Astrocyte of the hippocampus (primary cell): ENCODE data around the gene SUCLG2.
"Not testable (repeated sequence)": the region's sequence is repeated elsewhere in the genome, so short reads cannot be mapped to it uniquely, and the experiment has no call there.

Experiments
- DNase-seq: peaks from one replicate; pipeline ENCODE4 v3.0.0; 2011; ENCODE audit warnings: low read depth, low spot score

Gene SUCLG2

GRCh38 chr3:67608034-67608433 lies 46.4 kb downstream of the SUCLG2 start:
- DNase-seq, result no peak

- peak; percentile 78 for DNase-seq
These were observed 49.0 kb downstream of the SUCLG2 start for GRCh38 chr3:67605377-67605776.

- DNase-seq, result no peak
These were observed 51.6 kb downstream of the SUCLG2 start for GRCh38 chr3:67602816-67603215.

GRCh38 chr3:67601919-67602608 lies 52.3 kb downstream of the SUCLG2 start:
- peak; percentile 35 for DNase-seq

GRCh38 chr3:67601385-67601784 lies 53.0 kb downstream of the SUCLG2 start:
- no peak for DNase-seq

GRCh38 chr3:67599821-67600220 lies 54.6 kb downstream of the SUCLG2 start:
- no peak for DNase-seq

- DNase-seq, result no peak
These were observed 55.4 kb downstream of the SUCLG2 start for GRCh38 chr3:67598814-67599556.

GRCh38 chr3:67595424-67595823 lies 59.0 kb downstream of the SUCLG2 start:
- DNase-seq, result no peak

- no peak for DNase-seq
These were observed 60.6 kb downstream of the SUCLG2 start for GRCh38 chr3:67593761-67594234.

GRCh38 chr3:67592057-67592456 lies 62.4 kb downstream of the SUCLG2 start:
- no peak for DNase-seq

- DNase-seq, result no peak
These were observed 66.6 kb downstream of the SUCLG2 start for GRCh38 chr3:67587811-67588210.

- DNase-seq, result no peak
These were observed 67.1 kb downstream of the SUCLG2 start for GRCh38 chr3:67587301-67587700.

GRCh38 chr3:67584608-67585007 lies 69.8 kb downstream of the SUCLG2 start:
- DNase-seq, result not testable (repeated sequence)

- no peak for DNase-seq
These were observed 73.9 kb downstream of the SUCLG2 start for GRCh38 chr3:67580430-67581000.

GRCh38 chr3:67578416-67578815 lies 76.0 kb downstream of the SUCLG2 start:
- DNase-seq, result peak; percentile 11

- DNase-seq, result no peak
These were observed 78.0 kb downstream of the SUCLG2 start for GRCh38 chr3:67576441-67576840.

- no peak for DNase-seq
These were observed 85.1 kb downstream of the SUCLG2 start for GRCh38 chr3:67569324-67569723.

GRCh38 chr3:67567893-67568292 lies 86.5 kb downstream of the SUCLG2 start:
- no peak for DNase-seq

- no peak for DNase-seq
These were observed 89.4 kb downstream of the SUCLG2 start for GRCh38 chr3:67564973-67565372.

GRCh38 chr3:67564008-67564407 lies 90.4 kb downstream of the SUCLG2 start:
- no peak for DNase-seq

GRCh38 chr3:67561667-67562394 lies 92.6 kb downstream of the SUCLG2 start:
- no peak for DNase-seq

- no peak for DNase-seq
These were observed 93.1 kb downstream of the SUCLG2 start for GRCh38 chr3:67561266-67561665.
